DND-41 (cell line): ENCODE measurements around the gene TGFB1.

Experiments
- CTCF ChIP-seq: IDR thresholded peaks from 2 replicates; pipeline ENCODE4 v1.5.1; 2012; ENCODE audit warnings: borderline replicate concordance, low read length, moderate library complexity, mild to moderate bottlenecking; ENCODE audit not compliant: poor library complexity, severe bottlenecking; ENCODE audit errors: extremely low read depth
- EZH2 ChIP-seq: IDR thresholded peaks from 3 replicates; pipeline ENCODE4 v1.6.1; 2012; ENCODE audit warnings: borderline replicate concordance, low read depth, mild to moderate bottlenecking, moderate library complexity, low read length, inconsistent platforms; ENCODE audit not compliant: severe bottlenecking

GRCh38 chr19:41305927-41306793 lies 47.6 kb downstream of the TGFB1 start:
- TF ChIP-seq CTCF (no peak), EZH2 (no peak)
